ENCODE data around the gene ZNF502. TPM values are rescaled to one million over a fixed set of nuclear protein-coding genes. Genes with fewer than 3 reads are reported as not detected.
"Not testable (repeated sequence)": the region's sequence is repeated elsewhere in the genome, so short reads cannot be mapped to it uniquely, and the experiment has no call there.

ZNF502 gene
- 1 to 10 TPM in 1 of 2 donors, under 1 TPM in 1; 1.00 to 2.3 TPM for total RNA-seq

DNA sequence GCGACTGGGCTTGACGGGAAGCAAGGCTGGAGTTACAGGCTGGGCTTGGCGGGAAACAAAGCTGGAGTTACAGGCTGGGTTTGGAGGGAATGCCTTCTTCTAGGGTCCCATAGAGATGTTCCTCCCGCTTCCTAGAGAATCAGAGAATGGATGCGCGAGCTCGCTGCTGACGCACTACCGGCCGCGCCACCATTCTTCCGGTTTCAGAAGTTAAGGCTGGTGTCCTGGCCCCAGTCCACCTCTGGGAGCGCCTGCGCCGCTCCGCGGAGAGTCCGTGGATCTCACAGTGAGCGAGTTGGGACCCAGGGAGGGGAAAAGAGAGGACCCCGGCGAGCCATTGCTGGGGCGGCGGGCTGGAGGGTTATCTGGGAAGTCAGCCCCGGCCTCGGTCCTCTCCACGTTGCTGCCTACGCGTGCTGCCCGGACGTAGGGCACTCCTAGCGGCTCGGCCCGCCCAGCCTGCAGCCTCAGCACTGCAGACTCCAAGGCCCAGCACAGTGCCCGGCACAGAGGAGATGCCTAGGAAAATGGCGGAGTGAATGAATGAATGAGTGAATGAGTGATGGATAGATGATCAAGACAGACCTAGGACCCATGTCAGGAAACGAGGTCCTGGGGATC lies at the start of gene ZNF502:
TSS of gene ZNF502 (plus strand) at position 206 of the 621 bp plus-strand sequence. CDS start 7,602 bp downstream, outside the sequence.
- H3K4me1 Mint-ChIP-seq (ENCODE audit: low read depth), result peaks cover 13% of the 10 kb centered on the region
- peak; percentile 53 to 56 for DNase-seq
- H3K4me3 Mint-ChIP-seq, result peak within 1 kb of the TSS; percentile 93 to 95
- peaks cover 17 to 23% of the 10 kb centered on the region in 2 donors for H3K9me3 Mint-ChIP-seq
- H3K27me3 Mint-ChIP-seq (ENCODE audit: low read depth), result no peaks in the 10 kb centered on the region
- H3K27ac Mint-ChIP-seq, result peak within 1 kb of the TSS; percentile 30
- peaks cover 24 to 48% of the 10 kb centered on the region in 2 donors for H3K36me3 Mint-ChIP-seq (ENCODE audit: insufficient read depth in 2 of 2)
- ATAC-seq (replicated peaks in 1 of 2), result peak; percentile 86

DNA sequence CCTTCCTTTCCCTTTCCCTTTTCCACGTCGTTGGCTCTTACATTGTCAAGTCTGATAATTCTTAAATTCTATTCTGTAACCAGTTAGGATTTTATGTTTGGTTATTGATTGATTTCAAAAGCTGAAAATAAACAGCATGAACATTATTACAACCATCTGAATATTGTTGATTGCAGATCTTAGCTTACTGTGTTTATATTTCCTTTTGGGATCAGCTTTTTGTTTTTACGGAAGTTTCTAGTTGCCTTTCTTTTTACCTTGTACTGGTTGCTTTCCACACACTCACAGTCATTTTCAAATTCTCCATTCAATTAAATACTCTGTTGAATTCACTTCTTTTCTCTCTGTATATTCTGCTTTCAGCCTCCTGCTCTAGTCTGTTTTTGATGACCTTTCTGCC lies 47.3 kb upstream of the ZNF502 start:
- peaks cover 9 to 15% of the 10 kb centered on the region in 2 donors for H3K36me3 Mint-ChIP-seq (ENCODE audit: insufficient read depth in 2 of 2)

DNA sequence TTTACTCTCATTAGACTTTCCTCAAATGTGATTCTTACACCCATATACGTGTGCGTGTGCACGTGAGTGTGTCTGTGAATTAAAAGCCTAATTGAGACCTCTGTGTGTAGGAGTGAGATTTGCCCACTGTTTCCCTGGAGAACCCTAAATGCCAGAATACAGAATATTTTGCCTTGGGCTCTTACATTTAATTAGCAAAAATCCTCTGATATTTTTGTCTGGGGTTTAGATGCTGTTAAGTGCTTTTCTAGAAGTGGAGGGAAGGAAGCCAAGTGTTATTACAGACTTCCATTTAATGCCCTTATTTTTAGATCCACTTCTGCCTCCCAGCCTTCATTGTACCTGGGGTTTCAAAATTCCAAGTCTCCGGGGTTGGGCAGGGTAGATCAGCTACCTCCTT lies 46.1 kb upstream of the ZNF502 start:
- no peaks in the 10 kb centered on the region for H3K27me3 Mint-ChIP-seq (ENCODE audit: low read depth)
- H3K27ac Mint-ChIP-seq, result no peak overlapping the region
- H3K4me3 Mint-ChIP-seq, result no peak overlapping the region
- H3K4me1 Mint-ChIP-seq (ENCODE audit: low read depth), result no peaks in the 10 kb centered on the region
- peaks cover 7 to 19% of the 10 kb centered on the region in 2 donors for H3K9me3 Mint-ChIP-seq
- ATAC-seq (replicated peaks in 1 of 2) (no peak), DNase-seq (no peak)
- H3K36me3 Mint-ChIP-seq (ENCODE audit: insufficient read depth in 2 of 2), result peaks cover 3 to 11% of the 10 kb centered on the region in 2 donors

More for the DNA sequence above, 47.3 kb upstream of the ZNF502 start:
- H3K4me3 Mint-ChIP-seq, result no peak overlapping the region
- H3K27me3 Mint-ChIP-seq (ENCODE audit: low read depth), result no peaks in the 10 kb centered on the region
- ATAC-seq (replicated peaks in 1 of 2), result no peak
- no peaks in the 10 kb centered on the region for H3K4me1 Mint-ChIP-seq (ENCODE audit: low read depth)
- peaks cover 9 to 23% of the 10 kb centered on the region in 2 donors for H3K9me3 Mint-ChIP-seq
- no peak overlapping the region for H3K27ac Mint-ChIP-seq
- no peak for DNase-seq

DNA sequence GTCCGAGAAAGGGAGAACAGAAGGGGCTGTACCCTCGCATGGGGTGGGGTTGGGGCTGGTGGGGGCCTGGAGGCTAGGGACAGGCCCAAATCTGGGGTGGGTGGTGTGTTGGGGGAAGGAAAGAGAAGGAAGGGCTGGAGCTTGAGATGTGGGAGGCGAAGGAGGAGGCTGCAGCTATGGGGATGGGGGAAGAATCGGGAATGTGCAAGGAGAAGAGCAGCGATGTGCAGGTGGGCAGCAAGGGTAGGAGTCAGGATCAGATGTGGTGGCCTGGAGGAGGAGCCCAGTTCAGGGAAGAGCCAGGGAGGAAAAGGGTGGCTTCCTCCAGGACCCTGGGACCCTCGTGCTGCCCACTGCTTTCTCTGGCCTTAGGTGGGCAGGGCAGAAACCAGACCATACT lies 42.7 kb upstream of the ZNF502 start:
- Mint-ChIP-seq H3K36me3 (ENCODE audit: insufficient read depth in 2 of 2) (peaks cover 11 to 13% of the 10 kb centered on the region in 2 donors), H3K27ac (no peak overlapping the region), H3K9me3 (peaks cover 19 to 23% of the 10 kb centered on the region in 2 donors), H3K27me3 (ENCODE audit: low read depth) (no peaks in the 10 kb centered on the region), H3K4me1 (ENCODE audit: low read depth) (no peaks in the 10 kb centered on the region), H3K4me3 (no peak overlapping the region)
- DNase-seq (no peak), ATAC-seq (replicated peaks in 1 of 2) (no peak)

DNA sequence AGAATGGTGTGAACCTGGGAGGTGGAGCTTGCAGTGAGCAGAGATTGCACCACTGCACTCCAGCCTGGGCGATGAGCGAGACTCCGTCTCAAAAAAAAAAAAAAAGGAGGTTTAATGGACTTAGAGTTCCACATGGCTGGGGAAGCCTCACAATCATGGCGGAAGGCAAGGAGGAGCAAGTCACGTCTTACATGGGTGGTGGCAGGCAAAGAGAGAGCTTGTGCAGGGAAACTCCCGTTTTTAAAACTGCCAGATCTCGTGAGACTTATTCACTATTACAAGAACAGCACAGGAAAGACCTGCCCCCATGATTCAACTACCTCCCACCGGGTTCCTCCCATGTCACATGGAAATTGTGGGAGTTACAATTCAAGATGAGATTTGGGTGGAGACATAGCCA lies 39.0 kb upstream of the ZNF502 start:
- peaks cover 11 to 16% of the 10 kb centered on the region in 2 donors for H3K9me3 Mint-ChIP-seq
- H3K4me1 Mint-ChIP-seq (ENCODE audit: low read depth); DNase-seq; H3K27ac Mint-ChIP-seq; H3K27me3 Mint-ChIP-seq (ENCODE audit: low read depth); ATAC-seq (replicated peaks in 1 of 2); H3K4me3 Mint-ChIP-seq: not testable (repeated sequence)
- peaks cover 7 to 10% of the 10 kb centered on the region in 2 donors for H3K36me3 Mint-ChIP-seq (ENCODE audit: insufficient read depth in 2 of 2)

DNA sequence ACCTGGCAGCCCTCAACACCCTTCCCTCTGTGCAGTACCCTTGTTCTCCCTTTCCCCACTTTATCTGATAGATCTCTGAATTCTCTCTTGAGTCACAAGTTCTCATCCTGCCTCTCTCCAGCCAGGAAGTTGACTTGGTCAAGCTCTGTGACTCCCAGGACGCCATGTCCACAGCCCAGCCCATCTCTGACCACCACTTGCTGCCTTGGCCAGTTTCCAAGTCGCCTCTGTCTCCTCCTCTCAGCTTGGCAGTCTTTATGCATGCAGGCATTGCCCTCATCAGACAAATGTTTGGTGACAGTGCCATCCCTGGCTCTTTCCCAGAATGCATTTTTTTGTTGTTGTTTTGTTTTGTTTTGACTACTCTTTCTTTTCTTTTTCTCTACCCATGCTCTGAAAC lies 38.2 kb upstream of the ZNF502 start:
- Mint-ChIP-seq H3K4me3 (no peak overlapping the region), H3K27ac (no peak overlapping the region), H3K4me1 (ENCODE audit: low read depth) (no peaks in the 10 kb centered on the region), H3K9me3 (peaks cover 11 to 16% of the 10 kb centered on the region in 2 donors), H3K36me3 (ENCODE audit: insufficient read depth in 2 of 2) (peaks cover 7 to 10% of the 10 kb centered on the region in 2 donors), H3K27me3 (ENCODE audit: low read depth) (no peaks in the 10 kb centered on the region)
- ATAC-seq (replicated peaks in 1 of 2) (no peak), DNase-seq (no peak)

DNA sequence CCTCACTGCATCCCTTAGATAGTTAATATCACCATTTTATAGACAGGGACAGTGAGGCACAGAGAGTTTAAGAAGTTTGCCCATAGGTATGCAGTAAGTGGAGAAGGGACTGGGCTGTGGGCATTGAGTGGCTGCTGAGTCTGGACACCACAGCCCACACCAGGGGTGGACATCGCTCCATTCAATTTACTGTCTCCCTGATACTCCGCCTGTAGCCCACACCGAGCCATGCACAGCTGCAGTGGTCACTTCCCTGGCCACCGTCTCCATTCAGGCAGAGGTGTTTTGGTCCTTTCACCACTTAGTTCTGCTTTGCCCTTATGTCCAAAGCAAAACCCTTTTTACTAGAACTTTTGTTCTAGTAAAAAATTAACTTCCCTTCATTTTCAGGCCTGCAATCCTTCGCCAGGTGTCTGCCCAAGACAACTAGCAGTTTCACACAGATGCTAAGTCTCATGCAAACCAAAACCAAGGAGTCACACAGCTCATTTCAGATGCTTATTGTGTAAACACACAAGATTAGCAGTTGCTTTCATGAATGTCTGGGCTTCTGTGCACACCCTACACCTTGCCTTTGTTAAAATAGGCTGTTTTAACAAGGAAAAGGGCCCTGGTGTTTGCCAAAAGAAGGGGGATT lies 33.9 kb upstream of the ZNF502 start:
- Mint-ChIP-seq H3K9me3 (peaks cover 17% of the 10 kb centered on the region in 2 donors), H3K36me3 (ENCODE audit: insufficient read depth in 2 of 2) (peaks cover 14 to 25% of the 10 kb centered on the region in 2 donors), H3K27ac (no peak overlapping the region), H3K4me3 (no peak overlapping the region), H3K4me1 (ENCODE audit: low read depth) (no peaks in the 10 kb centered on the region), H3K27me3 (ENCODE audit: low read depth) (no peaks in the 10 kb centered on the region)
- no peak for DNase-seq
- no peak for ATAC-seq (replicated peaks in 1 of 2)

DNA sequence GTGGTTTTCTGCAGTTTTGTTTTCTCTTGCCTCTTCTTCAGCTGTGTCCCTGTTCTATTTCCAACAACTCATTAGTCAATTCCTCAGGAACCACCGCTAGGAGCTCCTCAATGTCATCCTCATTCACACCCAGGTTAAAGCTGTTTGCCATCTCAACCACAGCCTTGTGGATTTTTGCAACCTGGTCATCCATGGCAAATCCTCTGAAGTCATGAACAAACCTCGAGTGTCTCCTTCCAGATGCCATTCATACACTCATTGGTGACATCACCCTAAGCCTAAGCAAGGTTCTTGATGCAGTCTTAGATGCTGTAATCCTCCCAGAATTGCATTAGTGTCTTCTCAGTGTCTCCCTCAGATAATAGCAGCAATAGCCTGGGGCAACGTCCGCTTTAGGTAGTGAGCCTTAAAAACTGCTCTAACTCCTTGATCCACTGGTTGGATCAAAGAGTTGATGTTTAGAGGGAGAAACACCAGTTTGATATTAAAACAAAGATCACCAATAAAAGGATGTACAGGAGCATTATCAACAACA lies 31.5 kb upstream of the ZNF502 start:
- peaks cover 13% of the 10 kb centered on the region for H3K4me1 Mint-ChIP-seq (ENCODE audit: low read depth)
- DNase-seq (no peak), ATAC-seq (replicated peaks in 1 of 2) (no peak)
- H3K9me3 Mint-ChIP-seq, result peaks cover 17 to 24% of the 10 kb centered on the region in 2 donors
- H3K27ac Mint-ChIP-seq, result no peak overlapping the region
- H3K36me3 Mint-ChIP-seq (ENCODE audit: insufficient read depth in 2 of 2), result peaks cover 25 to 40% of the 10 kb centered on the region in 2 donors
- H3K27me3 Mint-ChIP-seq (ENCODE audit: low read depth), result no peaks in the 10 kb centered on the region
- no peak overlapping the region for H3K4me3 Mint-ChIP-seq

DNA sequence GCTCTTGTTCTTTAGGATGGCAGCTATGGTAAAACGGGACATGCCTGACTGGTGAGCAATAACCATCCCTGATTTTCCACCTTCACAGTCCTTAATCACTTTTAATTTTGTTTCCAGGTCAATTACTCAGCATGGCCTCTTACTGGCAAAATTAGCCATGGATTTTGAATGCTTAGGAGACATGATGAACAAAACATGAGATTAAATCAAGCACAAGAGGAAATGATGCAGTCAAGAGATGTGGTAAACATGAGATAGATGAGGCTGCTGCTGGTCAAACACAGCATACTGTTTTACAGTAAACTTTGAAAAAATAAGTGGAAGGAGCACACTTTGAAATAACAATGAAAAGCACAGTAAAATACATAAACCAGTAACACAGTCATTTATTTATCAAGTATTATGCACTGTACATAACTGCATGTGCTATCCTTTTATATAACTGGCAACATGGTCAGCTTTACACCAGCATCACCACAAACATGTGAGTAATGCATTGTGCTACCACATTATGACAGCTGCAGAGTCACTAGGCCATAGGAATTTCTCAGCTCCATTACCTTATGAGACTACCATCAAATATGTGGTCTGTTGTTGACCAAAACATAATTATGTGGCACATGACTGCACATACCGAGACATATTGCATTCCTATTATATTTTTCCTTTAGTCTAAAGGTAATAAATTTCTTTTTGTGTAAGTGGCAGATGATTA lies 30.1 kb upstream of the ZNF502 start:
- no peak overlapping the region for H3K4me3 Mint-ChIP-seq
- H3K36me3 Mint-ChIP-seq (ENCODE audit: insufficient read depth in 2 of 2), result peaks cover 30 to 50% of the 10 kb centered on the region in 2 donors
- no peak for DNase-seq
- no peak overlapping the region for H3K27ac Mint-ChIP-seq
- ATAC-seq (replicated peaks in 1 of 2), result no peak
- H3K27me3 Mint-ChIP-seq (ENCODE audit: low read depth), result no peaks in the 10 kb centered on the region
- H3K4me1 Mint-ChIP-seq (ENCODE audit: low read depth), result peaks cover 13% of the 10 kb centered on the region
- H3K9me3 Mint-ChIP-seq, result peaks cover 24 to 30% of the 10 kb centered on the region in 2 donors

DNA sequence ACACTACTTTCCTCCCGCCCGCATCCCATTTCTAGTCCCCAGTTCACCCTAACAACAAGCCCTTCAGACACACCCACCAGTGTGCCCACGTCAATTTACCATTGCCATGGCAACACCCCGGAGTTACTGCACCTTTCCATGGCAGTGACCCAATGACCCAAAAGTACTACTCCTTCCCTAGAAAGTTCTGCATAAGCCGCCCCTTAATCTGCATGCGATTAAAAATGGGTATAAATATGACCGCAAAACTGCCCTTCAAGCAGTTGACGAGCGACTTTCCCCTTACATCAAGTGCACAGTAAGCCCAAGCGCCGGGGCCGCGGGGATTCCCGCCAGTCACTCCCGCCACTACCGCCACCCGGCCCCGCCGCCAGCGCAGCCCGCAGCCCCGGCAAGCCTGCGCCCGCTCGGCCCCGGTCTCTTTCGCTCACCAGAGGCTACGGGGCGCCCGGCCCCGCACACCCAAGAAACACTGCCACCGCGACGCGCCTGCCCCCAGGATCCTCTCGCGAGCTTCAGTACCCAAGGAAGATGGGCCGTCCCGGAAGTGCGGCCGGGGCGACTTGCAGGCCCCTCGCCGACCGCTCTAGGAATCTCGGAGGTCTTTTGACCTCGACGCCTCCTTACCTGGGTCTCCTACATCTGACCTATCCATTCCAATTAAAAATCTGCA lies 27.2 kb upstream of the ZNF502 start:
- H3K27ac Mint-ChIP-seq, result peak overlapping the region; percentile 76
- peaks cover 7% of the 10 kb centered on the region for H3K27me3 Mint-ChIP-seq (ENCODE audit: low read depth)
- peaks cover 31 to 37% of the 10 kb centered on the region in 2 donors for H3K9me3 Mint-ChIP-seq
- peak; percentile 90 to 95 for ATAC-seq (replicated peaks in 1 of 2)
- DNase-seq, result peak; percentile 73 to 76
- H3K4me3 Mint-ChIP-seq, result peak overlapping the region; percentile 87 to 88
- peaks cover 37 to 57% of the 10 kb centered on the region in 2 donors for H3K36me3 Mint-ChIP-seq (ENCODE audit: insufficient read depth in 2 of 2)
- peaks cover 13% of the 10 kb centered on the region for H3K4me1 Mint-ChIP-seq (ENCODE audit: low read depth)

DNA sequence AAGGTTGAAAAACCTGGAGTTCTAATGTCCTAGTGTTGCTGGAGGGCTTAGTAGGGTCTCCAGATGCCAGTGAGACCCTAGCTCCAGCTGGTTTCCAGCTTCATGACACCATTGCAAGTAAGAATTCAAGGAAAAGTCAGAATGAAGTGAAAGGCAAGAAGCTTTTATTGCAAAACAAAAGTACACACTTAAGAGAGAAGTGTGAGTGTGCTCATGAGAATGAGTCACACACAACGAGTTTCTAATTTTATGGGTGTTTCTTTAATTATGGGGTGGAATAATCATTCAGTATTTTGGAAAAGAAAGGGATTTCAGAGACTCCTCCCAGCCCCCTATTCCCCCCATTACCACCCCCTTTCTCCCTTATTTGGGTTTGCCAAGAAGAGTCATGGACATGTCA lies 24.6 kb upstream of the ZNF502 start:
- Mint-ChIP-seq H3K4me1 (ENCODE audit: low read depth) (peaks cover 13% of the 10 kb centered on the region), H3K9me3 (peaks cover 27 to 33% of the 10 kb centered on the region in 2 donors), H3K27me3 (ENCODE audit: low read depth) (peaks cover 27% of the 10 kb centered on the region), H3K36me3 (ENCODE audit: insufficient read depth in 2 of 2) (peaks cover 30 to 45% of the 10 kb centered on the region in 2 donors), H3K4me3 (no peak overlapping the region), H3K27ac (no peak overlapping the region)
- DNase-seq, result no peak
- no peak for ATAC-seq (replicated peaks in 1 of 2)

DNA sequence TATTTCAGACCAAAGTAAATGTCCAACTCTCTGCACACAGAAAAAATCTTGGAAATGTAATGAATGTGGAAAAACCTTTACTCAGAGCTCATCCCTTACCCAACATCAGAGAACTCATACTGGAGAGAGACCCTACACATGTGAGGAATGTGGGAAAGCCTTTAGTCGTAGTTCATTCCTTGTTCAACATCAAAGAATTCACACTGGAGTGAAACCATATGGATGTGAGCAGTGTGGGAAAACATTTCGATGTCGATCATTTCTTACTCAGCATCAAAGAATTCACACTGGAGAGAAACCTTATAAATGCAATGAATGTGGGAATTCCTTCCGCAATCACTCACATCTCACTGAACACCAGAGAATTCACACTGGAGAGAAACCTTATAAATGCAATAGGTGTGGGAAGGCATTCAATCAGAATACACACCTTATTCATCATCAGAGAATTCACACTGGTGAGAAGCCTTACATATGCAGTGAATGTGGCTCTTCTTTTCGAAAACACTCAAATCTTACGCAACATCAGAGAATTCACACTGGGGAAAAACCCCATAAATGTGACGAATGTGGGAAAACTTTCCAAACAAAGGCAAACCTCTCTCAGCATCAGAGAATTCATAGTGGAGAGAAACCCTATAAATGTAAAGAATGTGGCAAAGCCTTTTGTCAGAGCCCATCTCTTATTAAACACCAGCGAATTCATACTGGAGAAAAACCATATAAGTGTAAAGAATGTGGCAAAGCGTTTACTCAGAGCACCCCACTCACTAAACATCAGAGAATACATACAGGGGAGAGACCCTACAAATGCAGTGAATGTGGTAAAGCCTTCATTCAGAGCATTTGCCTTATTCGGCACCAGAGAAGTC lies 9.0 kb downstream of the ZNF502 start:
- Mint-ChIP-seq H3K4me3 (no peak overlapping the region), H3K36me3 (ENCODE audit: insufficient read depth in 2 of 2) (peaks cover 48 to 67% of the 10 kb centered on the region in 2 donors), H3K4me1 (ENCODE audit: low read depth) (no peaks in the 10 kb centered on the region), H3K27me3 (ENCODE audit: low read depth) (no peaks in the 10 kb centered on the region), H3K9me3 (peaks cover 29 to 51% of the 10 kb centered on the region in 2 donors), H3K27ac (no peak overlapping the region)
- ATAC-seq (replicated peaks in 1 of 2) (no peak), DNase-seq (no peak)

Measured in activated T-cell treated with anti-CD3 and anti-CD28 coated beads, Interleukin-2, amount 50 U/mL, for 72 hours (primary cell).